Activated gamma-delta T cell (primary cell): ENCODE data around the gene IFI27L1.
"Not testable (repeated sequence)": the region's sequence is repeated elsewhere in the genome, so short reads cannot be mapped to it uniquely, and the experiment has no call there.

ENCODE experiments used
- DNase-seq: peaks from one replicate; lab custom pipeline; 2025; lab: John Stamatoyannopoulos, UW

IFI27L1 gene

DNA sequence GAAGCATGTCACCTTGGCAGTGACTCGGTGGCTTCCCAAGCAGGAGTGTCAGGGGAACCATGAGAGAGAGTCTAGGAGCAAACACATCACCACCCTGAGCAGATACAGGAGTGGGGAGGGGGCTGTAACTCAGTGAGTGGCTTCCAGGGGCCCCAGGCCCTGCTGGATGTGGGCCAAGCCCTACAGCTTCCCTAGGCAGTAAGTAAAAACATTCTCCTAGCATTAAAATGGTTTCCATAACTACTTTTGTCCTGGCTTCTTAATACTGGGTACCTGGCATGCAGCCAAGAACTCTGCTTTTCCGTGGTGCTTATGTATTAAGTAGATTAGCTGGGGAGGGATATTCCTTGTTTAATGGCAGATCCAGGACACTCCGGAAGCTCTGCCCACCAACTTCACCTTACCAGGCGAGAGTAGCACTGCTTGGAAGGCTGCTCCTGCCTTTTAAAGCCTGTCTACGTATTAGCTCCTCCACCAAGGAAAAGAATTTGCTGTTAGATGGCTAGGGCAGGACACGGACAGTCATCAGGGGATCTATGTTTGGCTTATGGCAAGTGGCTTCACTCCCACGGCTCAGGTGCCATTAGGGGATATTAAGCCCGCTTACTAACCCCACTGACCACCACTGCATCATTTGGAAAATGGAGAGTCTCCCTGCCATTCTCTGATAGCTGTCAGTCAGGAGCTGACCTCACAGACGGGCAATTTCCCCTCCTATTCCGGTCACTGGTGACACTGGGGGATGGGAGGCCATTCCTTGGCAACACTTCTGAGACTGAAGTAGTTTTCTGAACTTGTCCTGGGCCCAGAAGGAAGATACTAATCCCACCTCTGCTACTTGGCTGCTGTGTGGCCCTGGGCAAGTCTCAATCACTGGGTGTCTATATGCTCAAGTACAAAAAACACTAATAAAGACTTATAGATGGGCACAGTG lies 32.2 kb upstream of the IFI27L1 start:
- DNase-seq: no peak

- DNase-seq: no peak
Measured at GRCh38 chr14:94049625-94050023, 31.5 kb upstream of the IFI27L1 start.

- no peak for DNase-seq
Measured at GRCh38 chr14:94050231-94050880, 30.8 kb upstream of the IFI27L1 start.

DNA sequence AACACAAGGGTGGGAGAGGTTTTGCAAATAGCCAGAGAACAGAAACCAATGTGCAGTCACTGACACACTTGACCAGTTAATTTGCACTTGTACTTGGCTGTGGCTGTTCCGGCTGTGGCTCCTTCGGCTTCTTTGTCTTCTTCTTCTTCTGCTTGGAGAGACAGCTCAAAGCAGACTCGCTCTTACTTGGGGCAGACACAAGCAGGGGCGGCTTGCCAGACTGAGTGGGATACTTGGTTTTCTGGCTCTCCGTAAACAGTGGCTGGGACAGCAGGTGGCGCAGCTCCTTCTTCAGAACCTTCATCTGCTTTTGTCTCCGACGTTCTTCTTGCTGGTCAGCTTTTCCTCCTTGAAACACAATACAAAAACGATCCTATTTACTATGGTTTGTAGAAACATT lies 30.0 kb upstream of the IFI27L1 start:
- no peak for DNase-seq

DNA sequence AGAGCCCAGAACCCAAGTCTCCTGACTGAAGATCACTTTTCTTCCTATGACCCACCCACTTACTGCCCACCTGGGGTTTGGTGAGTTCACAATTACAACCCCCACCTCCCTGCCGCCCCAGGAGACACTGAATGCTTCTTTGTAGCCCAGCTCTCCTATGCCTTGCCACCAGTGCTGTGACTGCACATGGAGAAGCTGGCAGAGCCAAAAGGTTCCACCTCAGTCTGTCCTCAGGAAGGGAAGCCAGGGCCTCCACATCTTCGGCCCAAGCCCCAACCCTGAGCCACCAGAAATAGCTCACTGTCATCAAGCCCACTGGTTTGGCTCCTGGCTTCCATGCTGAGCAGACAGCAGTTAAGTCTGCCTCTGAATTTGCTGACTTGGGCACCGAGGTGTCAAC lies 29.3 kb upstream of the IFI27L1 start:
- no peak for DNase-seq

DNA sequence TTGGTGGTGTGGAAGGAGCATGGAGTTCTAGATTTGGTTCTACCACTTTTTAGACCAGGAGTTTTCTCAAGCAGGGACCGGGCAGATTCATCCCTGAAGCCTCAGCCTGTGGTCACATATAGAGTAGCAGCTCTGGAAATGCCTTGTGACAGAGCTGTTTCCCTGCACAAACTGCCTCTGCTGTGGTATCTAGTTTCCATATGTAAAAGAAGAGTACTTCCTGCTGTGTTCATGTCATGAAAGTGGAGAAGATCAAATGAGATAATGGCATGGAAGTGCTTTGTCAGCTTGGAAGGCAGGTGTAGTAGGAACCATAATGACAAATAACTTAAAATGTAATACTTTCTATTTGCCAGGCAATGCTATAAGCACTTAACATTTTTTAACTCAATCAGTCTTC lies 28.9 kb upstream of the IFI27L1 start:
- DNase-seq: no peak

- no peak for DNase-seq
Measured at GRCh38 chr14:94052662-94053061, 28.4 kb upstream of the IFI27L1 start.

- DNase-seq: no peak
Measured at GRCh38 chr14:94054401-94054800, 26.7 kb upstream of the IFI27L1 start.

- no peak for DNase-seq
Measured at GRCh38 chr14:94054936-94055335, 26.2 kb upstream of the IFI27L1 start.

DNA sequence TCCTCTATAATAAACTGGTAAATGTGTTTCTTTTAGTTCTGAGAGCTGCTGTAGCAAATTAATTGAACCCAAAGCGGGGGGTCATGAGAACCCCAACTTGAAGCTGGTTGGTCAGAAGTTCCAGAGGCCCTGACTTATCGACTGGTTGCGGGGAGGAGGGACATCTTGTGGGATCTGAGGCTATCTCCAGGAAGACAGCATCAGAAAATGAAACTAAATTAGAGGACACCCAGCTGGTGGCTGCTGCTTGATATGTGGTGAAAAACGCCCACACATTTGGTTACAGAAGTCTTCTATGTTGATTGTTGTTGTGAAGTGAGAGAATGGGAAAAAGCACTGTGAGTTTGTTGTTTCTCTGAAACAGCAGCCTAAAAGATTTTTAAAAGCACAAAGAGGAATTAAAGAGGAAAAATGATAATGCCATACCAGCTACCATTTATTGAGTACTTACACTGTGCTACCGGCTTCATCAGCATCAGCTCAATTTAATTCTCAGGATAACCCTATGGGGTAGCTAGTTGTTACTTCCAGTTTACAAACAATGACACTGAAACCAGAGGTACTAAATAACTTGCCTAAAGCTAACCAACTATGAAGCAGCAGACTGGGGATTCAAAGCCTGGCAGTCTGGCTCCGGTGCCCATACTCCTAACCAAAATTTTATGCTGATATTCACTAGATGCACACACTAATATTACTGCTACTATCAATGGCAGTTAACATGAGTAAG lies 24.4 kb upstream of the IFI27L1 start:
- DNase-seq: no peak

GRCh38 chr14:94058128-94058673 lies 22.9 kb upstream of the IFI27L1 start:
- no peak for DNase-seq

- DNase-seq: no peak
Measured at GRCh38 chr14:94058674-94059138, 22.4 kb upstream of the IFI27L1 start.

DNA sequence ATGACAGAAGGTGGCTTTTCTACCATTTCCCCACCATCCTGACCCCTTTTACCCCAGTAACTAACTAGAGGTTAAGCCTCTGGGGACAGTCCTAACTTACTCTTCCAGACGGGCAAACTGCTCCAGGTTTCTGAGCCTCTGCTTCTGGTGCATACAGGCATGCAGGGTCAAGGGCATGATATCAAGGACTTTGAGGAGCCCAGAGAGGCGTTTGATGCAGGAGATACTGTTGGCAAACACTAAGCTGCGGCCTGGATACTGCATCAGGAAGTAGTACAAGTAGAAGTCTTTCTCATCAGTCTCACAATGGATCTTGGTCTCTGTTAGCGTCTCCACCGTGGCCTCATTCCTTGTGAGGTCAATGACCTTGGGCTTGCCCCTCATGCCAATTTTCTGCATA lies 21.1 kb upstream of the IFI27L1 start:
- DNase-seq: no peak

DNA sequence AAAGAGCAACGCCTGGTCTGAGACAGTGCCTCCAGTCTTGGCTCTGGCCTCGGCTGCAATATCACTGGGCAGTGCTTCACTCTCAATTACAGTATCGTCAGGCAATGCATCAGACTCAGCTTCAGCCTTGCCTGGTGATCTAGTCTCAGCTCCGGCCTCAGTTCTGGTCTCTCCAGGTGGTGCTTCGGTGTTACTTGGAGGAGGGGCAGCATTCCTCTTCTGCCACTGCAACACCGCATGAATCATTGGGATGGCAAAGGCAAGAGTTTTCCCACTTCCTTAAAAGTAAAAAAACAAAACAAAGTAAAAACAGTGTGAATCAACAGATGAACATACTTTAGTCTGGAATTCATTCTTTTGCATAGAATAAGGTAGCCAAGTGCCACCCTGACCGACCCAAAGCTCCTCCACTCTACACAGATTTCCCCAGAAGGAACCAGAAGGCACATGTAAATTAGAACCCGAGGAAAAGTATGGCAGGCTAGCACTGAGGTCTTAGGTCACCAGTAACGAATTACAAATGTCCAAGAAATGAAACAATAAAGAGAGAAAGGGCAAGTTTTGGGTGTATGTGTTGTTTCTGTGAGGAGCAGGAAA lies 18.7 kb upstream of the IFI27L1 start:
- no peak for DNase-seq

DNA sequence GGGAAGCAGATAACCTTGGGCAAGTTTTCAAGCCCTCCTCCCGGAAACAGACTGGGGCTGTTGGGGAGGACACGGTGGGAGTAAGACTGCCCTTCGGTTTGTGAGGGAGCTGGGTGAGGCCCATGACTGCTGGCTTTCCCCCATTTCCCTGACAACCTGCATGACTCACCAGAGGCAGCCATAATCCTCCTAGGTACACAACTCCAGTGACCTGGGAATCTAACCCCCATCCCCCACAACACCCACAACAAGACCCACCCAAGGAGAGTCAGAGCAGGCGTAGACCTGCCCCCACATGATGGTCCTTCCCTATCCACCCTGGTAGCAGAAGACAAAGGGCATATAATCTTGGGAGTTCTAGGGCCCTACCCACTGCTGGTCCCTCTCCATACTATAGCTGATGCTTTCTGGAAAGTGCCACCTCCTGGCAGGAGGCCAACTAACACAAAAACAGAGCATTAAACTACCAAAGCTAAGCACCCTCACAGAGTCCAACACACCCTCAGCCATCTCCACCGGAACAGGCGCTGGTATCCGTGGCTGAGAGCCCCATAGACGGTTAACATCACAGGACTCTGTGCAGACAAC lies 14.9 kb upstream of the IFI27L1 start:
- no peak for DNase-seq

GRCh38 chr14:94072076-94072475 lies 9.0 kb upstream of the IFI27L1 start:
- DNase-seq: not testable (repeated sequence)

DNA sequence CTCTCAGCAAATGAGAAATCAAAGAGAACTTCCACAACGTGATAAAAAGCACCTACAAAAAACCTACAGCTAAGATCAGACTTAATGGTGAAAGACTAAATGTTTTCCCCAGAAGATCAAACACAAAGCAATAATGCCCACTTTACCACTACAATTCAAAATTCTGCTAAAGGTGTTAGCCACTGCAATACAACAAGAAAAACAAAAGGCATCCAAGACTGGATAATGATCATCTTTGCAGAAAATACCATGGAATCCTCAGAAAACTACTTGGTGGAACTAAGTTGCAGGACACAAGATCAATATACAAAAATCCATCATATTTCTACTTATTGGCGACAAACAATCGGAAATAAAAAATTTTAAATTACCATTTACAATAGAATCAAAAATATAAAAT lies 6.6 kb upstream of the IFI27L1 start:
- DNase-seq: no peak

GRCh38 chr14:94075008-94075407 lies 6.1 kb upstream of the IFI27L1 start:
- DNase-seq: no peak

GRCh38 chr14:94077111-94077821 lies 3.8 kb upstream of the IFI27L1 start:
- DNase-seq: no peak

DNA sequence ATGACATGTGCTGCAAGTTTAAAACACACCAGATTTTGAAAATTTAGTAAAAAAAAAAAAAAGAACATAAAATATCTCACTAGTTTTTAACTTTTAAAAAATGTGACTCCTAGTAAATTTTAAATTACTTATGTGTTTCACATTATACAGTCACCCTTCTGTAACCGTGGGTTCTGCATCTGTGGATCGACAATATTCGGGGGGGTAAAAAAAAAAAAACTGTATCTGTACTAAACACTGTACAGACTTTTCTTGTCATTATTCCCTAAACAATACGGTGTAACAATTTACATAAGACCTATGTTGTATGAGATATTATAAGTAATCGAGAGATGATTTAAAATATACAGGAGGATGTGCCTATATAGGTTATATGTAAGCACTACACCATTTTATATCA lies 3.3 kb upstream of the IFI27L1 start:
- DNase-seq: no peak
